Fibroblast of skin of left quadriceps (primary cell): Measurements from ENCODE around the gene NCAN.
"Not testable (repeated sequence)": the region's sequence is repeated elsewhere in the genome, so short reads cannot be mapped to it uniquely, and the experiment has no call there.

ENCODE experiments used
- DNase-seq, 2 experiments: peaks; one replicate each; pipeline ENCODE4 v3.0.0-alpha.2; 2013; ENCODE audit warnings: low read depth in 2 of 2

The NCAN gene

GRCh38 chr19:19224150-19224851 is 12.5 kb downstream of the NCAN start:
- no peak for DNase-seq

GRCh38 chr19:19224852-19225494 is 13.2 kb downstream of the NCAN start:
- peak; percentile 12 to 15 for DNase-seq

GRCh38 chr19:19226204-19226603 is 14.4 kb downstream of the NCAN start:
- DNase-seq: no peak

- no peak for DNase-seq
Observed at GRCh38 chr19:19226663-19227062, 14.9 kb downstream of the NCAN start.

GRCh38 chr19:19227217-19227616 is 15.5 kb downstream of the NCAN start:
- DNase-seq: no peak

GRCh38 chr19:19229701-19230100 is 17.9 kb downstream of the NCAN start:
- DNase-seq: no peak

GRCh38 chr19:19230999-19231398 is 19.2 kb downstream of the NCAN start:
- no peak for DNase-seq

GRCh38 chr19:19232261-19232721 is 20.5 kb downstream of the NCAN start:
- DNase-seq: no peak

- DNase-seq: no peak
Observed at GRCh38 chr19:19234220-19234816, 22.6 kb downstream of the NCAN start.

- DNase-seq: no peak
Observed at GRCh38 chr19:19236173-19236572, 24.4 kb downstream of the NCAN start.

- DNase-seq: no peak
Observed at GRCh38 chr19:19238126-19238894, 26.6 kb downstream of the NCAN start.

GRCh38 chr19:19239675-19240074 is 27.9 kb downstream of the NCAN start:
- no peak for DNase-seq

GRCh38 chr19:19240476-19240875 is 28.7 kb downstream of the NCAN start:
- DNase-seq: no peak

- no peak for DNase-seq
Observed at GRCh38 chr19:19250196-19250801, 38.5 kb downstream of the NCAN start.

GRCh38 chr19:19253409-19253808 is 41.7 kb downstream of the NCAN start:
- not testable (repeated sequence) for DNase-seq

GRCh38 chr19:19256072-19256969 is 44.6 kb downstream of the NCAN start:
- DNase-seq: no peak

- DNase-seq: no peak
Observed at GRCh38 chr19:19257137-19257536, 45.4 kb downstream of the NCAN start.

- no peak for DNase-seq
Observed at GRCh38 chr19:19257836-19258588, 46.3 kb downstream of the NCAN start.

- DNase-seq: no peak
Observed at GRCh38 chr19:19258589-19259338, 47.0 kb downstream of the NCAN start.
